SK-N-SH treated with all-trans-retinoic acid at 6 μM for 48 hours (cell line): ENCODE measurements around the gene SCFD2.

Experiments used
- ATAC-seq: fragments of 200-7000 bp; cut with Tn5 transposase; 3 replicates; pipeline ENCODE4 v1.9.1; 2020; ENCODE audit warnings: mild to moderate bottlenecking, moderate library complexity
- ARNTL ChIP-seq: fragments of 450-650 bp; formaldehyde crosslinking; IDR thresholded peaks from 2 replicates; pipeline ENCODE4 v1.5.0; 2020; ENCODE audit warnings: low read depth, mild to moderate bottlenecking, moderate library complexity, borderline replicate concordance
- BACH2 ChIP-seq: fragments of 250-450 bp; sonication (Bioruptor Pico); IDR thresholded peaks from 2 replicates; pipeline ENCODE4 v1.9.0; 2021; ENCODE audit warnings: mild to moderate bottlenecking, borderline replicate concordance
- CSDC2 ChIP-seq: fragments of 250-450 bp; sonication (Bioruptor Pico); IDR thresholded peaks from 2 replicates; pipeline ENCODE4 v1.5.0; 2020; ENCODE audit warnings: mild to moderate bottlenecking, moderate library complexity
- ESRRG ChIP-seq: fragments of 250-450 bp; sonication (Bioruptor Pico); IDR thresholded peaks from 2 replicates; pipeline ENCODE4 v1.6.1; 2021; ENCODE audit warnings: mild to moderate bottlenecking
- GLIS3 ChIP-seq: fragments of 250-450 bp; sonication (Bioruptor Pico); IDR thresholded peaks from 2 replicates; pipeline ENCODE4 v1.5.0; 2020; ENCODE audit warnings: mild to moderate bottlenecking, moderate library complexity
- ISL1 ChIP-seq: fragments of 250-450 bp; sonication (Bioruptor Pico); IDR thresholded peaks from 2 replicates; pipeline ENCODE4 v2.1.2; 2022; ENCODE audit warnings: mild to moderate bottlenecking, moderate library complexity
- OSR1 ChIP-seq: fragments of 250-450 bp; sonication (Bioruptor Pico); IDR thresholded peaks from 2 replicates; pipeline ENCODE4 v1.8.0; 2022; ENCODE audit warnings: moderate library complexity, mild to moderate bottlenecking, inconsistent platforms
- POU6F1 ChIP-seq: fragments of 250-450 bp; sonication (Bioruptor Pico); IDR thresholded peaks from 2 replicates; pipeline ENCODE4 v1.8.0; 2021; ENCODE audit warnings: low read depth, mild to moderate bottlenecking, moderate library complexity, borderline replicate concordance
- PPARA ChIP-seq: fragments of 250-450 bp; sonication (Bioruptor Pico); IDR thresholded peaks from 2 replicates; pipeline ENCODE4 v1.5.0; 2020; ENCODE audit warnings: mild to moderate bottlenecking, borderline replicate concordance
- RARB ChIP-seq: fragments of 250-450 bp; sonication (Bioruptor Pico); IDR thresholded peaks from 2 replicates; pipeline ENCODE4 v1.8.0; 2021; ENCODE audit warnings: mild to moderate bottlenecking, moderate library complexity
- SNAI2 ChIP-seq: fragments of 250-450 bp; sonication (Bioruptor Pico); IDR thresholded peaks from 2 replicates; pipeline ENCODE4 v1.5.0; 2020; ENCODE audit warnings: mild to moderate bottlenecking, moderate library complexity
- TCF4 ChIP-seq: fragments of 250-450 bp; sonication (Bioruptor Pico); IDR thresholded peaks from 2 replicates; pipeline ENCODE4 v1.8.0; 2021; ENCODE audit warnings: mild to moderate bottlenecking, moderate library complexity, borderline replicate concordance
- TOX ChIP-seq: fragments of 250-450 bp; sonication (Bioruptor Pico); IDR thresholded peaks from 2 replicates; pipeline ENCODE4 v1.8.0; 2021; ENCODE audit warnings: mild to moderate bottlenecking, moderate library complexity, borderline replicate concordance
- ZC3H10 ChIP-seq: fragments of 250-450 bp; sonication (Bioruptor Pico); IDR thresholded peaks from 2 replicates; pipeline ENCODE4 v1.5.1; 2021; ENCODE audit warnings: mild to moderate bottlenecking, moderate library complexity
- ZFP30 ChIP-seq: fragments of 450-650 bp; formaldehyde crosslinking; IDR thresholded peaks from 2 replicates; pipeline ENCODE4 v1.5.0; 2022; ENCODE audit warnings: mild to moderate bottlenecking, moderate library complexity
- ZNF70 ChIP-seq: fragments of 450-650 bp; formaldehyde crosslinking; IDR thresholded peaks from 2 replicates; pipeline ENCODE4 v1.5.0; 2020; ENCODE audit warnings: mild to moderate bottlenecking, moderate library complexity
- ZNF8 ChIP-seq: fragments of 450-650 bp; formaldehyde crosslinking; IDR thresholded peaks from 2 replicates; pipeline ENCODE4 v1.5.0; 2020; ENCODE audit warnings: mild to moderate bottlenecking, moderate library complexity
- TF ChIP-seq, protein P1 (sequence below): fragments of 250-450 bp; sonication (Bioruptor Pico); IDR thresholded peaks from 2 replicates; pipeline ENCODE4 v1.8.0; 2020; ENCODE audit warnings: mild to moderate bottlenecking, moderate library complexity, borderline replicate concordance
- TF ChIP-seq, protein P2 (sequence below): fragments of 250-450 bp; sonication (Bioruptor Pico); IDR thresholded peaks from 2 replicates; pipeline ENCODE4 v1.5.1; 2020; ENCODE audit warnings: low read depth, mild to moderate bottlenecking, moderate library complexity
- TF ChIP-seq, protein P3 (sequence below): fragments of 250-450 bp; sonication (Bioruptor Pico); IDR thresholded peaks from 2 replicates; pipeline ENCODE4 v1.5.1; 2021; ENCODE audit warnings: mild to moderate bottlenecking, moderate library complexity
- TF ChIP-seq, protein P4 (sequence below): fragments of 250-450 bp; sonication (Bioruptor Pico); IDR thresholded peaks from 2 replicates; pipeline ENCODE4 v1.5.0; 2020; ENCODE audit warnings: mild to moderate bottlenecking, moderate library complexity

Gene SCFD2

GRCh38 chr4:52880994-52881393 lies 484.9 kb downstream of the SCFD2 start:
- ATAC-seq: no peak
- TF ChIP-seq ZNF8 (no peak), GLIS3 (no peak), ARNTL (CRISPR knock-in tag) (no peak), SNAI2 (CRISPR knock-in tag) (no peak), CSDC2 (CRISPR knock-in tag) (no peak), ZC3H10 (CRISPR knock-in tag) (no peak), ZNF70 (CRISPR knock-in tag) (no peak)
- TF ChIP-seq, protein P1, sequence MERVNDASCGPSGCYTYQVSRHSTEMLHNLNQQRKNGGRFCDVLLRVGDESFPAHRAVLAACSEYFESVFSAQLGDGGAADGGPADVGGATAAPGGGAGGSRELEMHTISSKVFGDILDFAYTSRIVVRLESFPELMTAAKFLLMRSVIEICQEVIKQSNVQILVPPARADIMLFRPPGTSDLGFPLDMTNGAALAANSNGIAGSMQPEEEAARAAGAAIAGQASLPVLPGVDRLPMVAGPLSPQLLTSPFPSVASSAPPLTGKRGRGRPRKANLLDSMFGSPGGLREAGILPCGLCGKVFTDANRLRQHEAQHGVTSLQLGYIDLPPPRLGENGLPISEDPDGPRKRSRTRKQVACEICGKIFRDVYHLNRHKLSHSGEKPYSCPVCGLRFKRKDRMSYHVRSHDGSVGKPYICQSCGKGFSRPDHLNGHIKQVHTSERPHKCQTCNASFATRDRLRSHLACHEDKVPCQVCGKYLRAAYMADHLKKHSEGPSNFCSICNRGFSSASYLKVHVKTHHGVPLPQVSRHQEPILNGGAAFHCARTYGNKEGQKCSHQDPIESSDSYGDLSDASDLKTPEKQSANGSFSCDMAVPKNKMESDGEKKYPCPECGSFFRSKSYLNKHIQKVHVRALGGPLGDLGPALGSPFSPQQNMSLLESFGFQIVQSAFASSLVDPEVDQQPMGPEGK (CRISPR knock-in tag): no peak
- TF ChIP-seq, protein P2, sequence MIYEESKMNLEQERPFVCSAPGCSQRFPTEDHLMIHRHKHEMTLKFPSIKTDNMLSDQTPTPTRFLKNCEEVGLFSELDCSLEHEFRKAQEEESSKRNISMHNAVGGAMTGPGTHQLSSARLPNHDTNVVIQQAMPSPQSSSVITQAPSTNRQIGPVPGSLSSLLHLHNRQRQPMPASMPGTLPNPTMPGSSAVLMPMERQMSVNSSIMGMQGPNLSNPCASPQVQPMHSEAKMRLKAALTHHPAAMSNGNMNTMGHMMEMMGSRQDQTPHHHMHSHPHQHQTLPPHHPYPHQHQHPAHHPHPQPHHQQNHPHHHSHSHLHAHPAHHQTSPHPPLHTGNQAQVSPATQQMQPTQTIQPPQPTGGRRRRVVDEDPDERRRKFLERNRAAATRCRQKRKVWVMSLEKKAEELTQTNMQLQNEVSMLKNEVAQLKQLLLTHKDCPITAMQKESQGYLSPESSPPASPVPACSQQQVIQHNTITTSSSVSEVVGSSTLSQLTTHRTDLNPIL (CRISPR knock-in tag): no peak
- TF ChIP-seq, all 23 proteins: peak for 0

GRCh38 chr4:52879471-52879870 lies 486.4 kb downstream of the SCFD2 start:
- TF ChIP-seq ARNTL (CRISPR knock-in tag) (no peak), OSR1 (no peak), ZFP30 (CRISPR knock-in tag) (no peak), TOX (no peak), PPARA (CRISPR knock-in tag) (no peak), ZC3H10 (CRISPR knock-in tag) (no peak), ESRRG (no peak), POU6F1 (CRISPR knock-in tag) (no peak), RARB (CRISPR knock-in tag) (no peak), BACH2 (CRISPR knock-in tag) (no peak), GLIS3 (no peak)
- TF ChIP-seq, protein P3, sequence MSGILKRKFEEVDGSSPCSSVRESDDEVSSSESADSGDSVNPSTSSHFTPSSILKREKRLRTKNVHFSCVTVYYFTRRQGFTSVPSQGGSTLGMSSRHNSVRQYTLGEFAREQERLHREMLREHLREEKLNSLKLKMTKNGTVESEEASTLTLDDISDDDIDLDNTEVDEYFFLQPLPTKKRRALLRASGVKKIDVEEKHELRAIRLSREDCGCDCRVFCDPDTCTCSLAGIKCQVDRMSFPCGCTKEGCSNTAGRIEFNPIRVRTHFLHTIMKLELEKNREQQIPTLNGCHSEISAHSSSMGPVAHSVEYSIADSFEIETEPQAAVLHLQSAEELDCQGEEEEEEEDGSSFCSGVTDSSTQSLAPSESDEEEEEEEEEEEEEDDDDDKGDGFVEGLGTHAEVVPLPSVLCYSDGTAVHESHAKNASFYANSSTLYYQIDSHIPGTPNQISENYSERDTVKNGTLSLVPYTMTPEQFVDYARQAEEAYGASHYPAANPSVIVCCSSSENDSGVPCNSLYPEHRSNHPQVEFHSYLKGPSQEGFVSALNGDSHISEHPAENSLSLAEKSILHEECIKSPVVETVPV (CRISPR knock-in tag): no peak
- no peak for ATAC-seq

DNA sequence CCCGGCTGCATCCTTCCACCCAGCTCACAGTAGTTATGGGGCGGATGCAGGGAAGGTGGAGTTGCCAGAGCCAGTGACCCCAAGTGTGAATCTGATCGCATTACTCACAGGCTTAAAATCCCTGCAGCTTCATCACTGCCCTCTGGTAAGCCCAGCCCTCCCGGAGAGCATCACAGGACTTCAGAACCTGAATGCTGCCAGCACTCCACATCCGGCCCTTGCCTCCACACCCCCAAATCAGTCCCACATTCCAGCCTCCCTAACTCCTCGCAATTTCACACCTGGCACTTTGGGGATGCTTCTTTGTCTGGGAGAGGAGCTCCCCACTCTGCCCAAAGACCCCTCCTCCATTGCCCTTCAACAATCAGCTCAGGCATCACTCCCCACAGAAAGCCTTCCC lies 488.2 kb downstream of the SCFD2 start:
- TF ChIP-seq ZNF70 (CRISPR knock-in tag) (no peak), ZC3H10 (CRISPR knock-in tag) (no peak), POU6F1 (CRISPR knock-in tag) (no peak), TCF4 (CRISPR knock-in tag) (no peak), ZNF8 (no peak), CSDC2 (CRISPR knock-in tag) (no peak), ISL1 (CRISPR knock-in tag) (no peak), OSR1 (no peak)
- TF ChIP-seq, protein P3 (CRISPR knock-in tag): no peak
- TF ChIP-seq, protein P4, sequence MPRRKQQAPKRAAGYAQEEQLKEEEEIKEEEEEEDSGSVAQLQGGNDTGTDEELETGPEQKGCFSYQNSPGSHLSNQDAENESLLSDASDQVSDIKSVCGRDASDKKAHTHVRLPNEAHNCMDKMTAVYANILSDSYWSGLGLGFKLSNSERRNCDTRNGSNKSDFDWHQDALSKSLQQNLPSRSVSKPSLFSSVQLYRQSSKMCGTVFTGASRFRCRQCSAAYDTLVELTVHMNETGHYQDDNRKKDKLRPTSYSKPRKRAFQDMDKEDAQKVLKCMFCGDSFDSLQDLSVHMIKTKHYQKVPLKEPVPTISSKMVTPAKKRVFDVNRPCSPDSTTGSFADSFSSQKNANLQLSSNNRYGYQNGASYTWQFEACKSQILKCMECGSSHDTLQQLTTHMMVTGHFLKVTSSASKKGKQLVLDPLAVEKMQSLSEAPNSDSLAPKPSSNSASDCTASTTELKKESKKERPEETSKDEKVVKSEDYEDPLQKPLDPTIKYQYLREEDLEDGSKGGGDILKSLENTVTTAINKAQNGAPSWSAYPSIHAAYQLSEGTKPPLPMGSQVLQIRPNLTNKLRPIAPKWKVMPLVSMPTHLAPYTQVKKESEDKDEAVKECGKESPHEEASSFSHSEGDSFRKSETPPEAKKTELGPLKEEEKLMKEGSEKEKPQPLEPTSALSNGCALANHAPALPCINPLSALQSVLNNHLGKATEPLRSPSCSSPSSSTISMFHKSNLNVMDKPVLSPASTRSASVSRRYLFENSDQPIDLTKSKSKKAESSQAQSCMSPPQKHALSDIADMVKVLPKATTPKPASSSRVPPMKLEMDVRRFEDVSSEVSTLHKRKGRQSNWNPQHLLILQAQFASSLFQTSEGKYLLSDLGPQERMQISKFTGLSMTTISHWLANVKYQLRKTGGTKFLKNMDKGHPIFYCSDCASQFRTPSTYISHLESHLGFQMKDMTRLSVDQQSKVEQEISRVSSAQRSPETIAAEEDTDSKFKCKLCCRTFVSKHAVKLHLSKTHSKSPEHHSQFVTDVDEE (CRISPR knock-in tag): no peak
- TF ChIP-seq, all 23 proteins: peak for 0
- no peak for ATAC-seq
